ENCODE data around the gene SORCS2. TPM values are rescaled to one million over a fixed set of nuclear protein-coding genes. Genes with fewer than 3 reads are reported as not detected.

The SORCS2 gene
- total and polyA plus RNA-seq, 2 experiments from 2014 or later, result 0.38 to 1.4 TPM

DNA sequence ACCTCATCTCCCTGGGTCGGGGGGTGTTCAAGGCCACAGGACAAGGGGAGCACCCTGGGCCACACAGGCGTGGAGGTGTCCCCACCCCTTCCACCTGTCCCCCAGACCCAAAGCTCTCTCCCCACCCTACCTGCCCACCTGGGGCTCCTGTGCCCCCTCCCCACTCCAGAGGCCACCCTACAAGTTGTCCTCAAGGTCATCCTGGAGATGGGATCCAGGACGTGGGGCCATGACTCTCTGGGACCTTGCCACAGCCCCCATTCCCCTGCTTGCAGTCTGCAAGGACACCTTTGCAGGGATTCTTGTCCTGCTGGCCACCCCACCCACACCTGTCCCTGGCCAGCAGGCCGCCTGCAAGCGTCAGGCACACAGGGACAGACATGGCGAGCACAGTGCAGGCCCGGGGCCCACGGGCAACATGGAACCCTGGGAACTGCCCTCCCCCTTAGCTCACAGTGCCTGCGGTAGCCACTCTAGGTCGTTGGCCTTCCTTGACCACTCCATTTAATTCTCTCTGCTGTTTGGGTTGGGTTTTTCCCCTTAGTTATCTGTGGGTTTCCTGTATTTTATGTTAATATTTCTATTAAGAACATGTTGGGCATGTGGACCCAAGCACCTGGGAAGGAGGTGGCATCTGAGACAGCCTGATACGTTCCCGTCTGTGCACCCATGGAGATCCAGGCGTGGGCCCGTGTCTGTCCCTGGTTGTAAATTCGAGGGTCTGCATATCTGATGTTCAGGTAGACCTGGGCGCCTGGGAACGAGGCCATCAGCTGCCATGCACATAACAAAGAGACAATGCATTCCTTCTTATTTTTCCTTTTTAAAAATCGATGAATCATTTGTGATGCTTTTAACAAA, 549.8 kb downstream of the SORCS2 start:
- no peaks in the 10 kb centered on the region for H3K9me3 ChIP-seq (ENCODE audit: low read depth)
- H3K4me1 ChIP-seq (ENCODE audit: insufficient read depth), result no peaks in the 10 kb centered on the region
- no peak overlapping the region for H3K9ac ChIP-seq
- H3K4me2 ChIP-seq (ENCODE audit: unreplicated experiment), result no peak overlapping the region
- TF ChIP-seq EZH2 (IDR thresholded peaks at IDR 0.05; ENCODE audit: insufficient read depth, poor library complexity, severe bottlenecking) (no peak), EZH2phosphoT487 (IDR thresholded peaks at IDR 0.05; ENCODE audit: insufficient read depth, low read depth) (no peak)
- in situ Hi-C loops (cut with MboI), result no loop called here
- no peaks in the 10 kb centered on the region for H3F3A ChIP-seq (ENCODE audit: insufficient read depth)
- no peaks in the 10 kb centered on the region for H3K79me2 ChIP-seq (ENCODE audit: insufficient read depth)
- H3K4me3 ChIP-seq, result no peak overlapping the region
- no peaks in the 10 kb centered on the region for H3K9me2 ChIP-seq (ENCODE audit: insufficient read depth)
- 73 to 77% methylated on average over 18 of the region's 18 CpGs for WGBS, 2 experiments (ENCODE audit: low coverage in 1 of 2, low lambda C conversion rate in 2 of 2, missing lambda C conversion rate in 2 of 2)
- no peak for DNase-seq
- no peaks in the 10 kb centered on the region for H3K36me3 ChIP-seq (ENCODE audit: low read depth)
- no peak overlapping the region for H2AFZ ChIP-seq
- H3K27me3 ChIP-seq (replicated peaks; ENCODE audit: insufficient read depth), result no peaks in the 10 kb centered on the region
- H4K20me1 ChIP-seq (ENCODE audit: insufficient read depth), result no peaks in the 10 kb centered on the region
- no peak overlapping the region for H3K27ac ChIP-seq

DNA sequence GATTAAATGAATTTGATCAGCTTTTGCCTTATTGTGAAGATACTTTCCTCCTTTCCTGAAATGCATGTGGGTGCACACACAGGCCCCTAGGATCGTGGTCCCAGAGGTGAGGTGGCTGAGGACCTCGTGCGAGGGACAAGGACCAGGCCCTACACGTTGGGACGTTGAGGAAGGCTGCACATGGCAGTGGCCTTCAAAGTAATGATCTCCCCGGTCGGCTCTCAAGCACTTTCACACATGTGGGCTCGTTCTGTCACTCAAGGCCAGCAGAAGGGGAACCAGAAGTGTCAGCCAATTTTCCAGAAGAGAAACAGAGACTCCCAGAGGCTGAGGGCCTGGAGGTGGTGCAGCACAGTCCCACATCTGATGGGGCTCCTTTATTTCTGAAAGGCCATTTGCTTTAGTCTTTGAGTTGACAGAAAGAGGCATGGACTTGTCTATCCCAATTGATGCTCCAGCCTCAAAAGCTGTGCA, 550.5 kb downstream of the SORCS2 start:
- in situ Hi-C loops (cut with MboI), result no loop called here
- 58 to 67% methylated on average over 8 of the region's 8 CpGs for WGBS, 2 experiments (ENCODE audit: low coverage in 1 of 2, low lambda C conversion rate in 2 of 2, missing lambda C conversion rate in 2 of 2)

DNA sequence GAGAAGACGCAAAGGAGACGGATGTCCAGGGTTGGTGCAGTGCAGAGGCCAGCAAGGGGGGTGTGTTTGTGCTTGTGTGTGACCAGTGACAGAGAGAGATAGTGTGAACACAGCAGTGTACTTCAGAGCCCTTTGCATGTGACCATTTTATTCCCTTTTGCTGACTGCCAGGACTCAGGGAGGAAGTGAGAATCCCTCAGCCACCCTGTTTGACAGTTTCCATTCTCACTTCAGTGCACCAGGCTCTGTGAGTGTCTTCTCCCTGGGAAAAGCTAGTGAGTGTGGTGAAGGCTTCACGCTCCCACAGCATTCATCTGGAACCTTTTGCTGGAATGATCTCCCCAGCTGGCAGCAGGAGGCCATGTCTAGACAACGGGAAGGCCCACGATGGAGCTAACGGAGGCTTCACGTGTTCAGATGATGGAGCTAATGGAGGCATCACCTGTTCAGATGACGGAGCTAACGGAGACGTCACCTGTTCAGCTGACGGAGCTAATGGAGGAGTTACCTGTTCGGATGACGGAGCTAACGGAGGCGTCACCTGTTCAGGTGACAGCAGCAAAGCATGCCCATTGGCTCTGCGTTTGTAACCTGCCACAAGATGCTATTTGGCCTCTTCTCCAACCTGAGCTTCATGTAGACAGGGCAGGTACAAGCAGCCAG, 551.9 kb downstream of the SORCS2 start:
- H3K4me3 ChIP-seq, result no peak overlapping the region

More for the DNA sequence above, 550.5 kb downstream of the SORCS2 start:
- Histone ChIP-seq H3K9ac (no peak overlapping the region), H3K79me2 (ENCODE audit: insufficient read depth) (no peaks in the 10 kb centered on the region), H3K36me3 (ENCODE audit: low read depth) (no peaks in the 10 kb centered on the region), H3K4me1 (ENCODE audit: insufficient read depth) (no peaks in the 10 kb centered on the region), H3K4me2 (ENCODE audit: unreplicated experiment) (no peak overlapping the region), H3K27me3 (replicated peaks; ENCODE audit: insufficient read depth) (no peaks in the 10 kb centered on the region), H2AFZ (no peak overlapping the region), H3F3A (ENCODE audit: insufficient read depth) (no peaks in the 10 kb centered on the region), H3K9me2 (ENCODE audit: insufficient read depth) (no peaks in the 10 kb centered on the region), H4K20me1 (ENCODE audit: insufficient read depth) (no peaks in the 10 kb centered on the region), H3K9me3 (ENCODE audit: low read depth) (no peaks in the 10 kb centered on the region), H3K4me3 (no peak overlapping the region), H3K27ac (no peak overlapping the region)
- TF ChIP-seq EZH2phosphoT487 (IDR thresholded peaks at IDR 0.05; ENCODE audit: insufficient read depth, low read depth) (no peak), EZH2 (IDR thresholded peaks at IDR 0.05; ENCODE audit: insufficient read depth, poor library complexity, severe bottlenecking) (no peak)
- DNase-seq, result no peak

DNA sequence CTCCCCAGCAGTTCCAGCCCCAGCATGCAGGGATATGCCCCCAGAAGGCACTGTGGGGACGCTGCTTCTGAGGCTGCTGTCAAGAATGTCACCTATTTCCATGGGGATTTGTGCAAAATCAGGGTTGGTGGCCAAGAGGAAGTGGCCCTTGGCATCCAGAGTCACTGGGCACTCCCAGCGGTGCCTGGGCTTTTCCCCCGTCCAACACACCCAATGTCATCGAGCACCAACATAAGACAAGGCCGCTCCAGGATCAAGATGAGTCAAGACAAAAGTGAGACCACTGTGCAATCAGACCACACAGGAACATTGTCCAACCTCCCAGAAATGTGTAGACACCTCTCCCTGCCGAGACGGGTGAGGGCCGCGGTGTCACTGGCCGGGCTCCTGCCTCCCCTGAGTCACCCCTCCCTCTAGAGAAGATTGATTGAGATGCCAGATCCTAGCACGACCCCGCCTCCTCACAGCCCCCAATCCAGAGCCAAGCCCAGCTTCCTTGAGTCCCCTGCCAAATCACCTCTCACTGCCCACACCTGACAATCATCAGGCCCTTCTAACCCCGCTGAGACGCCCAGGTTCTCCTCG, 553.1 kb downstream of the SORCS2 start:
- TF ChIP-seq EZH2 (IDR thresholded peaks at IDR 0.05; ENCODE audit: insufficient read depth, poor library complexity, severe bottlenecking), result no peak
- no peak overlapping the region for H3K4me2 ChIP-seq (ENCODE audit: unreplicated experiment)
- no peaks in the 10 kb centered on the region for H3K79me2 ChIP-seq (ENCODE audit: insufficient read depth)
- H3F3A ChIP-seq (ENCODE audit: insufficient read depth), result peaks cover 10% of the 10 kb centered on the region
- no peaks in the 10 kb centered on the region for H3K9me3 ChIP-seq (ENCODE audit: low read depth)
- no peak for DNase-seq
- H3K4me1 ChIP-seq (ENCODE audit: insufficient read depth), result no peaks in the 10 kb centered on the region
- no peak overlapping the region for H2AFZ ChIP-seq
- no peaks in the 10 kb centered on the region for H3K36me3 ChIP-seq (ENCODE audit: low read depth)
- no peak overlapping the region for H3K27ac ChIP-seq
- no peaks in the 10 kb centered on the region for H3K9me2 ChIP-seq (ENCODE audit: insufficient read depth)
- H3K27me3 ChIP-seq (replicated peaks; ENCODE audit: insufficient read depth), result no peaks in the 10 kb centered on the region
- no peak overlapping the region for H3K4me3 ChIP-seq
- no peak overlapping the region for H3K9ac ChIP-seq
- no peaks in the 10 kb centered on the region for H4K20me1 ChIP-seq (ENCODE audit: insufficient read depth)
- in situ Hi-C loops (cut with MboI), result no loop called here
- 79 to 82% methylated on average over 14 to 15 of the region's 15 CpGs for WGBS, 2 experiments (ENCODE audit: low coverage in 1 of 2, low lambda C conversion rate in 2 of 2, missing lambda C conversion rate in 2 of 2)

More for the DNA sequence above, 551.9 kb downstream of the SORCS2 start:
- Histone ChIP-seq H3K36me3 (ENCODE audit: low read depth) (no peaks in the 10 kb centered on the region), H3K27me3 (replicated peaks; ENCODE audit: insufficient read depth) (no peaks in the 10 kb centered on the region), H3K4me2 (ENCODE audit: unreplicated experiment) (no peak overlapping the region), H3F3A (ENCODE audit: insufficient read depth) (no peaks in the 10 kb centered on the region; the same call in 1 of the 2 replicates), H2AFZ (no peak overlapping the region), H4K20me1 (ENCODE audit: insufficient read depth) (no peaks in the 10 kb centered on the region), H3K4me1 (ENCODE audit: insufficient read depth) (no peaks in the 10 kb centered on the region), H3K9ac (no peak overlapping the region), H3K79me2 (ENCODE audit: insufficient read depth) (no peaks in the 10 kb centered on the region), H3K9me2 (ENCODE audit: insufficient read depth) (no peaks in the 10 kb centered on the region), H3K9me3 (ENCODE audit: low read depth) (no peaks in the 10 kb centered on the region), H3K27ac (no peak overlapping the region)
- TF ChIP-seq EZH2phosphoT487 (IDR thresholded peaks at IDR 0.05; ENCODE audit: insufficient read depth, low read depth) (no peak), EZH2 (IDR thresholded peaks at IDR 0.05; ENCODE audit: insufficient read depth, poor library complexity, severe bottlenecking) (no peak)
- no peak for DNase-seq
- WGBS, 2 experiments (ENCODE audit: low coverage in 1 of 2, low lambda C conversion rate in 2 of 2, missing lambda C conversion rate in 2 of 2), result 72 to 76% methylated on average over 16 of the region's 16 CpGs
- in situ Hi-C loops (cut with MboI), result no loop called here

Data from GM23248 (cell line).